ENCODE results near the gene RGR. TPM values are rescaled to one million over a fixed set of nuclear protein-coding genes. Genes with fewer than 3 reads are reported as not detected.

Gene RGR
- total and polyA plus RNA-seq, 2 donors (not counting 1 experiment from before 2014, with no cell fraction given), result not detected

DNA sequence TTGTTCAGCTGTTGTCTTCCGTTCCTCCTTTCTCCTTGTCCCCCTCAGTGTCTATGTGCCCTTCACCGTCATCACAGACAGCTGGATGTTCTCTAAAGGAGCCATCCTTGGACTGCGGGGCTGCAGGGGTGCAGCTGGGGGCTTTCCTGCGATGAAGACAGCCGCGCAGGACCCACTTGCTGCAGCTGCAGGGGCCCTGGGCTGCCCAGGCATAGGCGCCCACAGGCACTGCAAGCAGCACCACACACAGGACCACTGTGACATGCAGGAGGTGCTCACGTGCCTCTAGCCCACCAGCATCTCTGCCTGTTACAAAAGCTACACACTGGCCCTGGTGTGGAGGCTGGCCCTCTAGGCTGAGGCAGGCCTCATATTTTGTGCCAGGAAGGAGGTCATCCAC lies 22.9 kb upstream of the RGR start:
- H3K27me3 ChIP-seq (ENCODE audit: control insufficient read depth, insufficient read depth, low read length), result no peaks in the 10 kb centered on the region
- H4K20me1 ChIP-seq (ENCODE audit: control insufficient read depth, extremely low read depth, insufficient read depth, low read length), result no peaks in the 10 kb centered on the region
- H3K79me2 ChIP-seq (ENCODE audit: control insufficient read depth, insufficient read depth, low read length), result no peaks in the 10 kb centered on the region
- H3K9ac ChIP-seq (ENCODE audit: insufficient read depth, low read length), result no peak overlapping the region
- H3K27ac ChIP-seq (ENCODE audit: insufficient read depth, low read length), result no peak overlapping the region
- TF ChIP-seq, protein P1, sequence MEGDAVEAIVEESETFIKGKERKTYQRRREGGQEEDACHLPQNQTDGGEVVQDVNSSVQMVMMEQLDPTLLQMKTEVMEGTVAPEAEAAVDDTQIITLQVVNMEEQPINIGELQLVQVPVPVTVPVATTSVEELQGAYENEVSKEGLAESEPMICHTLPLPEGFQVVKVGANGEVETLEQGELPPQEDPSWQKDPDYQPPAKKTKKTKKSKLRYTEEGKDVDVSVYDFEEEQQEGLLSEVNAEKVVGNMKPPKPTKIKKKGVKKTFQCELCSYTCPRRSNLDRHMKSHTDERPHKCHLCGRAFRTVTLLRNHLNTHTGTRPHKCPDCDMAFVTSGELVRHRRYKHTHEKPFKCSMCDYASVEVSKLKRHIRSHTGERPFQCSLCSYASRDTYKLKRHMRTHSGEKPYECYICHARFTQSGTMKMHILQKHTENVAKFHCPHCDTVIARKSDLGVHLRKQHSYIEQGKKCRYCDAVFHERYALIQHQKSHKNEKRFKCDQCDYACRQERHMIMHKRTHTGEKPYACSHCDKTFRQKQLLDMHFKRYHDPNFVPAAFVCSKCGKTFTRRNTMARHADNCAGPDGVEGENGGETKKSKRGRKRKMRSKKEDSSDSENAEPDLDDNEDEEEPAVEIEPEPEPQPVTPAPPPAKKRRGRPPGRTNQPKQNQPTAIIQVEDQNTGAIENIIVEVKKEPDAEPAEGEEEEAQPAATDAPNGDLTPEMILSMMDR (conservative IDR thresholded peaks at IDR 0.05 in 1 of 2, IDR thresholded peaks at IDR 0.05 in 1 of 2; ENCODE audit: low read depth in 1 of 2, low read length in 2 of 2), result no peak
- TF ChIP-seq EZH2 (IDR thresholded peaks at IDR 0.05; ENCODE audit: low read length, missing control alignments), result no peak
- H3K36me3 ChIP-seq (ENCODE audit: control insufficient read depth, insufficient read depth, low read length), result no peaks in the 10 kb centered on the region
- H3K9me3 ChIP-seq (ENCODE audit: control insufficient read depth, insufficient read depth, low read depth, low read length), result no peaks in the 10 kb centered on the region
- no peaks in the 10 kb centered on the region for H3K4me1 ChIP-seq (ENCODE audit: control insufficient read depth, extremely low read depth, insufficient read depth, low read length)
- no peak overlapping the region for H2AFZ ChIP-seq (ENCODE audit: low read length)
- H3K4me2 ChIP-seq (ENCODE audit: extremely low read depth, insufficient read depth, low read length), result no peak overlapping the region
- DNase-seq (ENCODE audit: low read depth in 2 of 2), result no peak
- H3K4me3 ChIP-seq (replicated peaks in 1 of 4; ENCODE audit: control extremely low read depth in 1 of 4, insufficient read depth in 1 of 4, low read depth in 3 of 4, low read length in 4 of 4), result no peak overlapping the region

DNA sequence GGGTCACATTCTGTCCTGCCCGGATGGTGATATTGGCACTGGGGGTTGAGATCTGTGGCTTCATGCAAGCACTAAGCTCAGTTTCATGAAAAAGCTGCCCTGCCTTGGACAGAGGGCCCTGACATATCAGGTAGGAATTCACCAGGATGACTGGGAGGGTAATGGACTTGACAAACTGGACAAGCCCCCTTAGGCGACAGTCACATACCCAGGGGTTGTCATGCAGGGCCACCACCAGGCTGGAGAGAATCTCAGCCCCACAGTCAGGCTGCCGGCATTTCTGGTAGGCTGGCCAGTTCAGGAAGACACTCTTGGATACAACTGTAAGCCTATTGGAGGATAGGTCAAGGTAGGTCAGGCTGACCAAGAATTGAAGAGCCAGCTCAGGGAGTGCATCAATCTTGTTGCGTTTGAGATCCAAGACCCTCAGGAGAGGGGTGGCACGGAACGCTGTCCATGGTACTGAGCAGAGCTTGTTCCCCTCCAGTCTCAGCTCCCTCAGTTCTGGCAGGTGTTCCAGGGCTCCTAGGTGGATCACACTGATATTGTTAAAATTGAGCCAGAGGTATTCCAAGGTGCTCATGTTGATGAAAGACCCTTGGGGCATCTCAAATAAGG lies 20.3 kb upstream of the RGR start:
- DNase-seq (ENCODE audit: low read depth in 2 of 2), result no peak

DNA sequence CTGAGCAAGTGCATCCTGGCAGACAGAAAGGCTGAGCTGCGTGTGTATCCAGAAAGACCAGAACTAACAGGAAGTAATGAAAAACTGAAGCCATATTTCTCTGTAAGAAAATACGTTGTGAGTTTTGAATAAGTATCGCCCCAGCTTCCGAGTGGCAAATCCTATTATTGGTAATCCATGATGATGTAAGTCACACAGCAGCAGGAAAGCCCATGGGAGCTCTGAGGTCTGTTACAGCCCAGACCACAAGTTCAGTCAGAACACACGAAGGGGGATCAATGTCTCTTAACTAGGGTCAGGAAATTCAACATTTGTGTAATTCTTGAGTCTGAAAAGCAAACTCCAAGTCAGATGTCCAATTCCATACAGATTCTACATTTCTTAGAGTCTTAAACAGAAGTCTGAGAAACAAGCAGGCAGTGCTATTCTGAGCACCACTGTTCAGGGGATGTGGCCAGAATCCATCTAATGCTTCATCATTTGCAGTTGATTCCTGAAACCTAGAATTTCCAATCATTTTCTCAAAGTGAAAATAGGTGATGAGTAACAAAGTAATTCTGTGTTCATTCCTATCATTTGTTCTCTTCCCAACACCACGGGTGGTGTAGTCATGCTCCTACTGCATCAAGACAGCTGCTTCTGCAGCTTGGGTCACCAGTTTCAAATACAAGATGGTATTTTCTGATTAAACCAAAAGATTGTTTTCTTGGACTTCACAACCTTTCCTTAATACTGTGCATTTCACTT lies 19.3 kb upstream of the RGR start, which contains the start of gene LRIT2:
TSS of gene LRIT2 (minus strand) at position 118 of the 747 bp plus-strand sequence. CDS start at position 94, 24 bp downstream.
- no peak within 1 kb of the TSS for H2AFZ ChIP-seq (ENCODE audit: low read length)
- no peaks in the 10 kb centered on the region for H3K79me2 ChIP-seq (ENCODE audit: control insufficient read depth, insufficient read depth, low read length)
- H3K4me2 ChIP-seq (ENCODE audit: extremely low read depth, insufficient read depth, low read length), result no peak within 1 kb of the TSS
- H3K9me3 ChIP-seq (ENCODE audit: control insufficient read depth, insufficient read depth, low read depth, low read length), result no peaks in the 10 kb centered on the region
- H3K36me3 ChIP-seq (ENCODE audit: control insufficient read depth, insufficient read depth, low read length), result no peaks in the 10 kb centered on the region
- H4K20me1 ChIP-seq (ENCODE audit: control insufficient read depth, extremely low read depth, insufficient read depth, low read length), result no peaks in the 10 kb centered on the region
- H3K4me1 ChIP-seq (ENCODE audit: control insufficient read depth, extremely low read depth, insufficient read depth, low read length), result no peaks in the 10 kb centered on the region
- DNase-seq (ENCODE audit: low read depth in 2 of 2), result no peak
- H3K27me3 ChIP-seq (ENCODE audit: control insufficient read depth, insufficient read depth, low read length), result no peaks in the 10 kb centered on the region
- H3K4me3 ChIP-seq (replicated peaks in 1 of 4; ENCODE audit: control extremely low read depth in 1 of 4, insufficient read depth in 1 of 4, low read depth in 3 of 4, low read length in 4 of 4), result no peak within 1 kb of the TSS
- H3K9ac ChIP-seq (ENCODE audit: insufficient read depth, low read length), result no peak within 1 kb of the TSS
- H3K27ac ChIP-seq (ENCODE audit: insufficient read depth, low read length), result no peak within 1 kb of the TSS
- no peak for TF ChIP-seq EZH2 (IDR thresholded peaks at IDR 0.05; ENCODE audit: low read length, missing control alignments)
- TF ChIP-seq, protein P1 (conservative IDR thresholded peaks at IDR 0.05 in 1 of 2, IDR thresholded peaks at IDR 0.05 in 1 of 2; ENCODE audit: low read depth in 1 of 2, low read length in 2 of 2), result no peak

More for the DNA sequence above, 20.3 kb upstream of the RGR start:
- Histone ChIP-seq H3K9me3 (ENCODE audit: control insufficient read depth, insufficient read depth, low read depth, low read length) (no peaks in the 10 kb centered on the region), H3K4me3 (replicated peaks in 1 of 4; ENCODE audit: control extremely low read depth in 1 of 4, insufficient read depth in 1 of 4, low read depth in 3 of 4, low read length in 4 of 4) (no peak overlapping the region), H3K9ac (ENCODE audit: insufficient read depth, low read length) (no peak overlapping the region), H3K27me3 (ENCODE audit: control insufficient read depth, insufficient read depth, low read length) (no peaks in the 10 kb centered on the region), H4K20me1 (ENCODE audit: control insufficient read depth, extremely low read depth, insufficient read depth, low read length) (no peaks in the 10 kb centered on the region), H3K36me3 (ENCODE audit: control insufficient read depth, insufficient read depth, low read length) (no peaks in the 10 kb centered on the region), H2AFZ (ENCODE audit: low read length) (no peak overlapping the region), H3K27ac (ENCODE audit: insufficient read depth, low read length) (no peak overlapping the region), H3K4me1 (ENCODE audit: control insufficient read depth, extremely low read depth, insufficient read depth, low read length) (no peaks in the 10 kb centered on the region), H3K79me2 (ENCODE audit: control insufficient read depth, insufficient read depth, low read length) (no peaks in the 10 kb centered on the region), H3K4me2 (ENCODE audit: extremely low read depth, insufficient read depth, low read length) (no peak overlapping the region)
- TF ChIP-seq EZH2 (IDR thresholded peaks at IDR 0.05; ENCODE audit: low read length, missing control alignments), result no peak
- TF ChIP-seq, protein P1 (conservative IDR thresholded peaks at IDR 0.05 in 1 of 2, IDR thresholded peaks at IDR 0.05 in 1 of 2; ENCODE audit: low read depth in 1 of 2, low read length in 2 of 2), result no peak

Measured in fibroblast of lung (primary cell).